Glutamatergic neuron (in vitro differentiated cells): ENCODE results near the gene HTR3C. TPM values are rescaled to one million over a fixed set of nuclear protein-coding genes. Genes with fewer than 3 reads are reported as not detected.

Source experiments
- DNase-seq: peaks from one replicate; pipeline ENCODE4 v3.0.0; 2022
- H3K27ac Mint-ChIP-seq: one replicate; pipeline ENCODE4 v1.8.0; 2020; ENCODE audit warnings: mild to moderate bottlenecking, mixed read lengths, inconsistent platforms; ENCODE audit not compliant: unreplicated experiment
- H3K27me3 Mint-ChIP-seq: one replicate; pipeline ENCODE4 v1.8.0; 2020; ENCODE audit warnings: mild to moderate bottlenecking, moderate library complexity, mixed read lengths, inconsistent platforms; ENCODE audit not compliant: unreplicated experiment
- H3K36me3 Mint-ChIP-seq: one replicate; pipeline ENCODE4 v1.8.0; 2020; ENCODE audit warnings: mild to moderate bottlenecking, mixed read lengths, inconsistent platforms; ENCODE audit not compliant: unreplicated experiment
- H3K4me1 Mint-ChIP-seq: one replicate; pipeline ENCODE4 v1.8.0; 2020; ENCODE audit warnings: mild to moderate bottlenecking, low read depth, mixed read lengths, inconsistent platforms; ENCODE audit not compliant: unreplicated experiment
- H3K4me3 Mint-ChIP-seq: one replicate; pipeline ENCODE4 v1.8.0; 2020; ENCODE audit warnings: mild to moderate bottlenecking, mixed read lengths, inconsistent platforms; ENCODE audit not compliant: unreplicated experiment
- H3K9me3 Mint-ChIP-seq: one replicate; pipeline ENCODE4 v1.8.0; 2020; ENCODE audit warnings: mild to moderate bottlenecking, moderate library complexity, mixed read lengths, inconsistent platforms; ENCODE audit not compliant: unreplicated experiment
- total RNA-seq: library from RNA; stranded (reverse); fragmentation: NEBNext Ultra II Directional; extraction: Animal tissue kit (Norgen Biotek cat#: 25700); gene quantifications from one replicate; pipeline ENCODE4 v1.2.1, GENCODE V29; 2021; ENCODE audit not compliant: unreplicated experiment
- TF ChIP-seq, protein P1 (sequence below): fragments of 200-600 bp; sonication (generic); IDR thresholded peaks from one replicate; pipeline ENCODE4 v1.5.0; 2021; ENCODE audit not compliant: partially characterized antibody, unreplicated experiment

HTR3C gene
- total RNA-seq, 1 donor from 2014 or later, result not detected

DNA sequence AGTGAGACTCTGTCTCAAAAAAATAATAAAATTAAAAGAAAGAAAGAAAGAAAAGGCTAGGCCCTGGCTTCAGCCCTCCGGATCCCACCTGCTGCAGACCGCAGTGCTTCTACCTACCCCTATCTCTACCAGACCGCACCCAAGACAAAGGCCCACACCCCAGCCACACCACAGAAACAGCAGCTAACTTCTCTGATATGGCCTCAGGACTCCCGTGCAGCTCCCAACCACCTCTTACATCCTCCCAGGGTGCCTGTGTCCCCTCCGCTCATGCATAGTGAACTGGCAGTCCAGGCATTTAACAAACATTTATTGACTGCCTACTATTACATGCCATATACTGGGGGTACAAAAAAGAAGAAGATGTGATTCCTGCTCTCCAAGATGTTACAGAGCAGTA lies 6.9 kb upstream of the HTR3C start:
- Mint-ChIP-seq H3K4me1 (no peaks in the 10 kb centered on the region), H3K36me3 (peaks cover 4% of the 10 kb centered on the region), H3K27ac (no peak overlapping the region), H3K27me3 (peaks cover 3% of the 10 kb centered on the region), H3K9me3 (peaks cover 3% of the 10 kb centered on the region), H3K4me3 (no peak overlapping the region)
- no peak for DNase-seq
- TF ChIP-seq, protein P1, sequence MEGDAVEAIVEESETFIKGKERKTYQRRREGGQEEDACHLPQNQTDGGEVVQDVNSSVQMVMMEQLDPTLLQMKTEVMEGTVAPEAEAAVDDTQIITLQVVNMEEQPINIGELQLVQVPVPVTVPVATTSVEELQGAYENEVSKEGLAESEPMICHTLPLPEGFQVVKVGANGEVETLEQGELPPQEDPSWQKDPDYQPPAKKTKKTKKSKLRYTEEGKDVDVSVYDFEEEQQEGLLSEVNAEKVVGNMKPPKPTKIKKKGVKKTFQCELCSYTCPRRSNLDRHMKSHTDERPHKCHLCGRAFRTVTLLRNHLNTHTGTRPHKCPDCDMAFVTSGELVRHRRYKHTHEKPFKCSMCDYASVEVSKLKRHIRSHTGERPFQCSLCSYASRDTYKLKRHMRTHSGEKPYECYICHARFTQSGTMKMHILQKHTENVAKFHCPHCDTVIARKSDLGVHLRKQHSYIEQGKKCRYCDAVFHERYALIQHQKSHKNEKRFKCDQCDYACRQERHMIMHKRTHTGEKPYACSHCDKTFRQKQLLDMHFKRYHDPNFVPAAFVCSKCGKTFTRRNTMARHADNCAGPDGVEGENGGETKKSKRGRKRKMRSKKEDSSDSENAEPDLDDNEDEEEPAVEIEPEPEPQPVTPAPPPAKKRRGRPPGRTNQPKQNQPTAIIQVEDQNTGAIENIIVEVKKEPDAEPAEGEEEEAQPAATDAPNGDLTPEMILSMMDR, result no peak

DNA sequence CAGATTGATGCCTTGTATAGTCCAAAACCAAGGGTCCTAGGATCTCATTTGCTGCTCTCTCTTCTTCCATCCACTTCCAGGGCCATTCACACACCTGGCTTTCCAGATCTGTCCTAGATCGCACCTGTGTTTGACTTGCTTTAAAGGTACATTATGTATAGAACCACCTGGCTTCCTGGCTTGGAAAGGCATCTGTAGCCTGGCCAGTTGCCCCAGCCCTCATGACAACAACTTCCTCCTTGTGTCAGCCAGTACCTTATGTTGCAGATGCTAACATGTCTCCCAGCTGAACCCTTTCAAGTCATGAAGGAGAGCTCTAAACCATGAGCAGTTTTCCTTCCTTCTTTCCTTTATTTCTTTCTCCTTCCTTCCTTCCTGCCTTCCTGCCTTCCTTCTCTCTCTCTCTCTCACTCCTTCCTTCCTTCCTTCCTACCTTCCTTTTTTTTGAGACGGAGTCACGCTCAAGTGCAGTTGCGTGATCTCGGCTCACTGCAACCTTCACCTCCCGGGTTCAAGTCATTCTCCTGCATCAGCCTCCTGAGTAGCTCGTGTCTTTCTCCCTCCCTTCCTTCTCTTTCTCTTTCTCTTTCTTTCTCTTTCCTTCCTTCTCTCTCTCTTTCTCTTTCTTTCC lies 2.5 kb upstream of the HTR3C start:
- peaks cover 4% of the 10 kb centered on the region for H3K36me3 Mint-ChIP-seq
- no peak overlapping the region for H3K4me3 Mint-ChIP-seq
- no peak for DNase-seq
- H3K27me3 Mint-ChIP-seq, result no peaks in the 10 kb centered on the region
- TF ChIP-seq, protein P1, result no peak
- H3K9me3 Mint-ChIP-seq, result peaks cover 3% of the 10 kb centered on the region
- no peak overlapping the region for H3K27ac Mint-ChIP-seq
- H3K4me1 Mint-ChIP-seq, result no peaks in the 10 kb centered on the region

DNA sequence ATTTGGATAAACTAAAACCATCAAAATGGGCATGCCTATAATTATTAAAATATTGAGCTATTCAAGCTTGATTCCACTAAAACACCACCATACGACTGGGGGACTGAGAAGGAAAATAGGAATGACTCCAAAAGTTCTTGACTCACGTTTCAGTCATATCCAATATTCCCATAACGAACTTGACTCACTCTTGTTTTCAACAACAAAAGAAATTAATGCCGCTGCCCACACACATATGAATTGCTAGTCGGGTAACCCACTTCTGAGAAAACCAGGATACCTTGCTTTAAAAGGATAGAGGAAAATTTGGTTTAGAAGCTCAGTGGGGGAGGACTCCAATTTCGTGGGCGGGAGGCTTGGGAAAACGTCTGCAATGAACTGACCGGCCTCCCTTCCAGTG lies 5.2 kb downstream of the HTR3C start:
- no peak for DNase-seq
- Mint-ChIP-seq H3K9me3 (no peaks in the 10 kb centered on the region), H3K4me3 (no peak overlapping the region), H3K27me3 (peaks cover 2% of the 10 kb centered on the region), H3K27ac (no peak overlapping the region), H3K36me3 (no peaks in the 10 kb centered on the region), H3K4me1 (no peaks in the 10 kb centered on the region)
- TF ChIP-seq, protein P1, result no peak

DNA sequence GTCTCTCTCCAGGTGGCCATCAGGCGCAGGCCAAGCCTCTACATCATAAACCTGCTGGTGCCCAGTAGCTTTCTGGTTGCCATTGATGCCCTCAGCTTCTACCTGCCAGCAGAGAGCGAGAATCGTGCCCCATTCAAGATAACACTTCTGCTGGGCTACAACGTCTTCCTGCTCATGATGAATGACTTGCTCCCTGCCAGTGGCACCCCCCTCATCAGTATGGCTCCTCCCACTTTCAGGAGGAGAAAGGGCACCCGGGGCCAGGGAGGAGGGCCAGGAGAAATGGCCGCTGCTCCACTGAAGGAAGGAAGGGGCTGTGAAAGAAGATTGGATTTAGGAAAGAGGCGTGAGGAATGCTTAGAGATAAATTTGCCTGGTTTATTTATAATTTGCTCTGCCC lies 6.6 kb downstream of the HTR3C start:
- TF ChIP-seq, protein P1, result no peak
- Mint-ChIP-seq H3K4me3 (no peak overlapping the region), H3K36me3 (no peaks in the 10 kb centered on the region), H3K9me3 (no peaks in the 10 kb centered on the region), H3K27me3 (peaks cover 2% of the 10 kb centered on the region), H3K4me1 (no peaks in the 10 kb centered on the region), H3K27ac (no peak overlapping the region)
- DNase-seq, result no peak

DNA sequence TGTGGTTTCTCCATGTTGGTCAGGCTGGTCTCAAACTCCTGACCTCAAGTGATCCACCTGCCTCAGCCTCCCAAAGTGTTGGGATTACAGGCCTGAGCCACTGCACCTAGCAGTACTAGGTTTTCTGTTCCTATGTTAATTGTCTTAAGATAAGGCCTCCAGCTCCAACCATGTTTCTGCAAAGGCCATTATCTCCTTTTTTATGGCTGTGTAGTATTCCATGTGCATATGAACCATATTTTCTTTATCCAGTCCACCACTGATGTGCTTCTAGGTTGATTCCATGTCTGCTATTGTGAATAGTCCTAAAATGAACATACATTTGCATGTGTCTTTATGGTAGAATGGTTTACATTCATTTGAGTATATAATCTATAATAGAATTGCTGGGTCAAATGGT lies 9.8 kb downstream of the HTR3C start:
- Mint-ChIP-seq H3K27me3 (peaks cover 2% of the 10 kb centered on the region), H3K4me1 (no peaks in the 10 kb centered on the region), H3K4me3 (no peak overlapping the region), H3K9me3 (peaks cover 2% of the 10 kb centered on the region), H3K27ac (no peak overlapping the region), H3K36me3 (no peaks in the 10 kb centered on the region)
- no peak for DNase-seq
- TF ChIP-seq, protein P1, result no peak
